ENCODE data around the gene CCDC50.

The CCDC50 gene

DNA sequence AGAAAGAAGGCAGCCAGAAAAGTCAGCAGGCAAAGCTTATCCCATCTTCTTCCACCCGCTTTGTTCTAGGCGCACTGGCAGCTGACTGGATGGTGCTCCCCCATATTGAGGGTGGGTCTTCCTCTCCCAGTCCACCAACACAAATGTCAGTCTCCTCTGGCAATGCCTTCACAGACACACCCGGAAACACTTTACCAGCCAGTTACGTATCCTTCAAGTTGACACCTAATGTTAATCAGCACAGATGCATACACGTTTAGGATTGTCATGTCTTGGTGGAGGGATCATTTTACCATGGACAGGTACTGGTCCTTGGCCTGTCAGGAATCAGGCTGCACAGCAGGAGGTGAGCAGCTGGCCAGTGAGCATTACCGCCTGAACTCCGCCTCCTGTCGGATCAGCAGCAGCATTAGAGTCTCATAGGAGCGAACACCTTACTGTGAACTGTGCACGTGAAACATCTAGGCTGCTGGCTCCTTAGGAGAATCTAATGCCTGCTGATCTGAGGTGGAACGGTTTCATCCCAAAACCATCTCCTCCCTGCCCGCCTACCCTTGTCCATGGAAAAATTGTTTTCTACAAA, 72.7 kb downstream of the CCDC50 start:
- TF ChIP-seq CTCF (IDR thresholded peaks at IDR 0.05; ENCODE audit: insufficient read depth, low read length) (no peak), GABPA (IDR thresholded peaks at IDR 0.05; ENCODE audit: low read depth) (no peak), POLR2AphosphoS5 (IDR thresholded peaks at IDR 0.05; ENCODE audit: low read depth) (no peak), SPI1 (IDR thresholded peaks at IDR 0.05; ENCODE audit: borderline replicate concordance, low read depth) (no peak)
- TF ChIP-seq, protein P1, sequence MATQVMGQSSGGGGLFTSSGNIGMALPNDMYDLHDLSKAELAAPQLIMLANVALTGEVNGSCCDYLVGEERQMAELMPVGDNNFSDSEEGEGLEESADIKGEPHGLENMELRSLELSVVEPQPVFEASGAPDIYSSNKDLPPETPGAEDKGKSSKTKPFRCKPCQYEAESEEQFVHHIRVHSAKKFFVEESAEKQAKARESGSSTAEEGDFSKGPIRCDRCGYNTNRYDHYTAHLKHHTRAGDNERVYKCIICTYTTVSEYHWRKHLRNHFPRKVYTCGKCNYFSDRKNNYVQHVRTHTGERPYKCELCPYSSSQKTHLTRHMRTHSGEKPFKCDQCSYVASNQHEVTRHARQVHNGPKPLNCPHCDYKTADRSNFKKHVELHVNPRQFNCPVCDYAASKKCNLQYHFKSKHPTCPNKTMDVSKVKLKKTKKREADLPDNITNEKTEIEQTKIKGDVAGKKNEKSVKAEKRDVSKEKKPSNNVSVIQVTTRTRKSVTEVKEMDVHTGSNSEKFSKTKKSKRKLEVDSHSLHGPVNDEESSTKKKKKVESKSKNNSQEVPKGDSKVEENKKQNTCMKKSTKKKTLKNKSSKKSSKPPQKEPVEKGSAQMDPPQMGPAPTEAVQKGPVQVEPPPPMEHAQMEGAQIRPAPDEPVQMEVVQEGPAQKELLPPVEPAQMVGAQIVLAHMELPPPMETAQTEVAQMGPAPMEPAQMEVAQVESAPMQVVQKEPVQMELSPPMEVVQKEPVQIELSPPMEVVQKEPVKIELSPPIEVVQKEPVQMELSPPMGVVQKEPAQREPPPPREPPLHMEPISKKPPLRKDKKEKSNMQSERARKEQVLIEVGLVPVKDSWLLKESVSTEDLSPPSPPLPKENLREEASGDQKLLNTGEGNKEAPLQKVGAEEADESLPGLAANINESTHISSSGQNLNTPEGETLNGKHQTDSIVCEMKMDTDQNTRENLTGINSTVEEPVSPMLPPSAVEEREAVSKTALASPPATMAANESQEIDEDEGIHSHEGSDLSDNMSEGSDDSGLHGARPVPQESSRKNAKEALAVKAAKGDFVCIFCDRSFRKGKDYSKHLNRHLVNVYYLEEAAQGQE (IDR thresholded peaks at IDR 0.05; ENCODE audit: insufficient replicate concordance, low read depth), result no peak
- DNase-seq (ENCODE audit: low read depth in 1 of 2, low spot score in 1 of 2), result no peak
- H3K4me3 ChIP-seq (replicated peaks; ENCODE audit: insufficient read depth, low read length), result no peak overlapping the region
- no peaks in the 10 kb centered on the region for H3K27me3 ChIP-seq (ENCODE audit: insufficient read depth, poor library complexity, severe bottlenecking)
- H3K27ac ChIP-seq (replicated peaks), result no peak overlapping the region

GRCh38 chr3:191409791-191410359, 80.7 kb downstream of the CCDC50 start:
- DNase-seq (ENCODE audit: low read depth in 1 of 2, low spot score in 1 of 2), result no peak
- H3K4me3 ChIP-seq (replicated peaks; ENCODE audit: insufficient read depth, low read length), result no peak overlapping the region
- TF ChIP-seq, protein P1 (IDR thresholded peaks at IDR 0.05; ENCODE audit: insufficient replicate concordance, low read depth), result no peak
- TF ChIP-seq GABPA (IDR thresholded peaks at IDR 0.05; ENCODE audit: low read depth) (no peak), CTCF (IDR thresholded peaks at IDR 0.05; ENCODE audit: insufficient read depth, low read length) (no peak), POLR2AphosphoS5 (IDR thresholded peaks at IDR 0.05; ENCODE audit: low read depth) (no peak), SPI1 (IDR thresholded peaks at IDR 0.05; ENCODE audit: borderline replicate concordance, low read depth) (no peak)
- H3K27me3 ChIP-seq (ENCODE audit: insufficient read depth, poor library complexity, severe bottlenecking), result no peaks in the 10 kb centered on the region
- H3K27ac ChIP-seq (replicated peaks), result no peak overlapping the region

DNA sequence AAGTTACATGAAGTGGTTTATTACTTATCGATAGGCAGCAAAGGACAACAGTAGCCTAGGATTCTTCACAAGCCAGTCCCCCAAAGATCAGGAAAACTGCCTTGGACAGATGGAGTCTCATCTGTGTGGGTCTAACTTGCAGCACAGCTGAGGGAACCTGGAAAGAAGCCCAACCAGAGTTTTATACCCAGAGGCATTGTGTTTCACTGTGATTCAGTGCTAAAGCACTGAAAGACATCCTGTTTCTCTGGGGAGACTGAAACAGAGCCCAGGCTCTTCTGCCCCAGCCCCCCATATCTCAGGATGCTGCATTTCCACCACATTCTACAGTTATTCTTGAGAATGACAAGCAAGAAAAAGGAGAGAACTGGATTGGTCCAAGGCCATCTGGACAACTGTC, 83.6 kb downstream of the CCDC50 start:
- Histone ChIP-seq H3K27ac (replicated peaks) (no peak overlapping the region), H3K4me3 (replicated peaks; ENCODE audit: insufficient read depth, low read length) (no peak overlapping the region), H3K27me3 (ENCODE audit: insufficient read depth, poor library complexity, severe bottlenecking) (no peaks in the 10 kb centered on the region)
- DNase-seq (ENCODE audit: low read depth in 1 of 2, low spot score in 1 of 2), result no peak
- TF ChIP-seq, protein P1 (IDR thresholded peaks at IDR 0.05; ENCODE audit: insufficient replicate concordance, low read depth), result no peak
- TF ChIP-seq SPI1 (IDR thresholded peaks at IDR 0.05; ENCODE audit: borderline replicate concordance, low read depth) (no peak), POLR2AphosphoS5 (IDR thresholded peaks at IDR 0.05; ENCODE audit: low read depth) (no peak), CTCF (IDR thresholded peaks at IDR 0.05; ENCODE audit: insufficient read depth, low read length) (no peak), GABPA (IDR thresholded peaks at IDR 0.05; ENCODE audit: low read depth) (no peak)
